Measurements from ENCODE around the gene SLC39A13. TPM values are rescaled to one million over a fixed set of nuclear protein-coding genes. Genes with fewer than 3 reads are reported as not detected.

Gene SLC39A13
- total RNA-seq, 4 donors from 2014 or later = 21.2 to 52.6 (median 46.0) TPM

- TF ChIP-seq CTCF (IDR thresholded peaks at IDR 0.05; ENCODE audit: low read depth) = no peak
Measured at GRCh38 chr11:47449541-47449940, 41.2 kb downstream of the SLC39A13 start.

GRCh38 chr11:47451436-47451835 is 43.0 kb downstream of the SLC39A13 start:
- TF ChIP-seq CTCF (IDR thresholded peaks at IDR 0.05; ENCODE audit: low read depth) = no peak

- TF ChIP-seq CTCF (IDR thresholded peaks at IDR 0.05; ENCODE audit: low read depth) = no peak
Measured at GRCh38 chr11:47451990-47452389, 43.6 kb downstream of the SLC39A13 start.

GRCh38 chr11:47453365-47453764 is 45.0 kb downstream of the SLC39A13 start:
- no peak for TF ChIP-seq CTCF (IDR thresholded peaks at IDR 0.05; ENCODE audit: low read depth)

- TF ChIP-seq CTCF (IDR thresholded peaks at IDR 0.05; ENCODE audit: low read depth) = no peak
Measured at GRCh38 chr11:47460571-47461235, 52.3 kb downstream of the SLC39A13 start.

GRCh38 chr11:47461876-47462275 is 53.5 kb downstream of the SLC39A13 start:
- no peak for TF ChIP-seq CTCF (IDR thresholded peaks at IDR 0.05; ENCODE audit: low read depth)

GRCh38 chr11:47464483-47464882 is 56.1 kb downstream of the SLC39A13 start:
- no peak for TF ChIP-seq CTCF (IDR thresholded peaks at IDR 0.05; ENCODE audit: low read depth)

Small RNA genes lying within 50 kb of the gene (small RNA-seq; reads per million reads assigned to genes)
- gene MIR4487 = not detected

Other genes with a start within 250 kb of the SLC39A13 start
- 100 to 1,000 TPM; 141 to 203 (median 178) TPM for gene ARFGAP2, start 231.7 kb upstream of the SLC39A13 start, total RNA-seq
- gene PACSIN3, start 222.2 kb upstream of the SLC39A13 start, total RNA-seq = 10 to 100 TPM in 2 of 4 donors, 1 to 10 TPM in 2; 5.4 to 33.5 (median 9.7) TPM
- 10 to 100 TPM; 17.9 to 40.1 (median 34.5) TPM for gene DDB2, start 193.6 kb upstream of the SLC39A13 start, total RNA-seq
- gene ACP2, start 159.8 kb upstream of the SLC39A13 start, total RNA-seq = 100 to 1,000 TPM in 1 of 4 donors, 10 to 100 TPM in 3; 30.7 to 116 (median 42.3) TPM
- gene NR1H3, start 150.6 kb upstream of the SLC39A13 start, total RNA-seq = 100 to 1,000 TPM in 2 of 4 donors, 10 to 100 TPM in 2; 51.5 to 273 (median 139) TPM
- 10 to 100 TPM; 21.0 to 52.2 (median 44.6) TPM for gene MADD, start 138.5 kb upstream of the SLC39A13 start, total RNA-seq
- gene MYBPC3, start 55.9 kb upstream of the SLC39A13 start, total RNA-seq = under 1 TPM in 1 of 4 donors, not detected in 3; 0.17 TPM
- 10 to 100 TPM; 20.3 to 92.3 (median 32.6) TPM for gene SPI1, start 30.0 kb upstream of the SLC39A13 start, total RNA-seq
- 100 to 1,000 TPM in 2 of 4 donors, 10 to 100 TPM in 2; 67.3 to 156 (median 102) TPM for gene PSMC3, start 17.8 kb downstream of the SLC39A13 start, total RNA-seq
- not detected for gene RAPSN, start 40.5 kb downstream of the SLC39A13 start, total RNA-seq
- gene CELF1, start 144.5 kb downstream of the SLC39A13 start, total RNA-seq = 100 to 1,000 TPM in 3 of 4 donors, 10 to 100 TPM in 1; 93.8 to 153 (median 121) TPM
- gene PTPMT1, start 157.0 kb downstream of the SLC39A13 start, total RNA-seq = 100 to 1,000 TPM; 109 to 208 (median 121) TPM
- 10 to 100 TPM in 3 of 4 donors, 1 to 10 TPM in 1; 9.6 to 20.3 (median 18.3) TPM for gene KBTBD4, start 170.4 kb downstream of the SLC39A13 start, total RNA-seq
- 10 to 100 TPM; 52.0 to 73.8 (median 53.7) TPM for gene NDUFS3, start 170.5 kb downstream of the SLC39A13 start, total RNA-seq
- gene FAM180B, start 178.1 kb downstream of the SLC39A13 start, total RNA-seq = 1 to 10 TPM in 3 of 4 donors, under 1 TPM in 1; 0.82 to 4.6 (median 1.7) TPM
- 1 to 10 TPM in 3 of 4 donors, under 1 TPM in 1; 0.82 to 2.6 (median 1.3) TPM for gene C1QTNF4, start 185.8 kb downstream of the SLC39A13 start, total RNA-seq
- 10 to 100 TPM; 43.3 to 66.4 (median 44.7) TPM for gene MTCH2, start 234.0 kb downstream of the SLC39A13 start, total RNA-seq